Caki2 (cell line): ENCODE data around the gene ATP5F1E. TPM values are rescaled to one million over a fixed set of nuclear protein-coding genes. Genes with fewer than 3 reads are reported as not detected.
"Not testable (repeated sequence)": the region's sequence is repeated elsewhere in the genome, so short reads cannot be mapped to it uniquely, and the experiment has no call there.

ENCODE experiments used
- DNase-seq: peaks from one replicate; pipeline ENCODE4 v3.0.0-alpha.2; 2015; ENCODE audit warnings: low read depth
- in situ Hi-C: cut with HindIII; loops from 2 replicates; pipeline ENCODE4 v1.10.0; 2016; ENCODE audit warnings: low sequenced_read_pairs, low pct_unique_long_range_greater_than_20kb, mixed read lengths
- total RNA-seq: library from RNA; depleted of rRNA; stranded (reverse); fragments of >200 nt; shearing (Covaris generic); gene quantifications from 2 replicates; pipeline ENCODE4 v1.2.3, GENCODE V29; 2014; ENCODE audit warnings: low replicate concordance; rRNA removed

ATP5F1E gene
- total RNA-seq, 1 experiment from 2014 or later, result 42.7 TPM

- in situ Hi-C loops, result no loop called here
- no peak for DNase-seq
Observed at GRCh38 chr20:58984691-58985090, 47.4 kb downstream of the ATP5F1E start.

GRCh38 chr20:58983115-58983468, 49.0 kb downstream of the ATP5F1E start:
- DNase-seq, in situ Hi-C loops: not testable (repeated sequence)

- no peak for DNase-seq
- in situ Hi-C loops, result no loop called here
Observed at GRCh38 chr20:58982406-58983114, 49.6 kb downstream of the ATP5F1E start.

- in situ Hi-C loops, result no loop called here
- peak; percentile 35 for DNase-seq
Observed at GRCh38 chr20:58981628-58982364, 50.3 kb downstream of the ATP5F1E start.

- in situ Hi-C loops, result no loop called here
- peak; percentile 86 for DNase-seq
Observed at GRCh38 chr20:58980711-58981627, 51.2 kb downstream of the ATP5F1E start, which contains the start of gene NELFCD. TSS of gene NELFCD (plus strand) at chr20:58981256. CDS start at chr20:58981310, 54 bp downstream.

- in situ Hi-C loops, result no loop called here
- no peak for DNase-seq
Observed at GRCh38 chr20:58978351-58979190, 53.6 kb downstream of the ATP5F1E start.

- in situ Hi-C loops, result no loop called here
- DNase-seq, result no peak
Observed at GRCh38 chr20:58976061-58976730, 55.9 kb downstream of the ATP5F1E start.

Other genes with a start within 250 kb of the ATP5F1E start
- 3.1 and 5.2 TPM in 2 replicates for gene GNAS-AS1, start 181.4 kb downstream of the ATP5F1E start, total RNA-seq
- 471 and 541 TPM in 2 replicates for gene GNAS, start 179.6 kb downstream of the ATP5F1E start, total RNA-seq
- gene NELFCD, start 51.1 kb downstream of the ATP5F1E start, total RNA-seq, result 64.2 and 64.8 TPM in 2 replicates
- 338 and 349 TPM in 2 replicates for gene CTSZ, start 25.1 kb downstream of the ATP5F1E start, total RNA-seq
- not detected in 2 replicates for gene TUBB1, start 12.9 kb downstream of the ATP5F1E start, total RNA-seq
- 110 and 128 TPM in 2 replicates for gene PRELID3B, start 10.5 kb upstream of the ATP5F1E start, total RNA-seq
- not detected in 2 replicates for gene ZNF831, start 131.5 kb upstream of the ATP5F1E start, total RNA-seq